Measurements from ENCODE around the gene BANF1.

DNA sequence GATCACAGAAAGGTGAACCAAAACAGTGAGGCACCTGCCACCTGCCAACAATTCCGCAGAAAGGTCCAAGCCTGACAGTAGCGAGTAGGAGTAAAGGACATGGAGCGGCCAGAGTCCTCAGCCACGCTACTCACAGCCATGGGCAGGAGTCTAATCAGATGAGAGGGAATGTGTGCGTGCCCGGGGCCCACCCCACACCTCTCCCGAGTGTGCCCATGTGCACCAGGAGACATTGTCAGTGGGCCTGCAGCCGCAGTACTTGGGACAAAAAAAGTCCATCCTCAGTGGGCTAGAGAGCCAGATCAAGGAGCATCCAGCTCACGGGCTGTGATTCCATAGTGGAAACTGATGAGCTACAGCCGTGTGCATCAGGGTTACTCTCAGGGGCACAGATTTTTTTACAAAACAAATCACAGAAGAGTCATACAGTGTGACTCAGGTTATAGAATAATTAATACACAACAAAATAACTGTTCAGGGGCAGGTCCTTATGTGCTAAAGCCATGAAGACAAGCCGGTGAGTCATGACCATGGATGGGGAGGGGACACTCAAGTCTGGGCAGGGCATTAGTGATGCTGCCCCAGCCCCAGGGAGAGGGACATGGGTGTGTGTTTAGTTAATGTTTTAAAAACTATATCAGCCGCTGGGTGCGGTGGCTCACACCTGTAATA is 28.7 kb upstream of the BANF1 start:
- TF ChIP-seq, protein P1, sequence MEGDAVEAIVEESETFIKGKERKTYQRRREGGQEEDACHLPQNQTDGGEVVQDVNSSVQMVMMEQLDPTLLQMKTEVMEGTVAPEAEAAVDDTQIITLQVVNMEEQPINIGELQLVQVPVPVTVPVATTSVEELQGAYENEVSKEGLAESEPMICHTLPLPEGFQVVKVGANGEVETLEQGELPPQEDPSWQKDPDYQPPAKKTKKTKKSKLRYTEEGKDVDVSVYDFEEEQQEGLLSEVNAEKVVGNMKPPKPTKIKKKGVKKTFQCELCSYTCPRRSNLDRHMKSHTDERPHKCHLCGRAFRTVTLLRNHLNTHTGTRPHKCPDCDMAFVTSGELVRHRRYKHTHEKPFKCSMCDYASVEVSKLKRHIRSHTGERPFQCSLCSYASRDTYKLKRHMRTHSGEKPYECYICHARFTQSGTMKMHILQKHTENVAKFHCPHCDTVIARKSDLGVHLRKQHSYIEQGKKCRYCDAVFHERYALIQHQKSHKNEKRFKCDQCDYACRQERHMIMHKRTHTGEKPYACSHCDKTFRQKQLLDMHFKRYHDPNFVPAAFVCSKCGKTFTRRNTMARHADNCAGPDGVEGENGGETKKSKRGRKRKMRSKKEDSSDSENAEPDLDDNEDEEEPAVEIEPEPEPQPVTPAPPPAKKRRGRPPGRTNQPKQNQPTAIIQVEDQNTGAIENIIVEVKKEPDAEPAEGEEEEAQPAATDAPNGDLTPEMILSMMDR (IDR thresholded peaks at IDR 0.05; ENCODE audit: low read depth, low read length, poor library complexity, severe bottlenecking): no peak
- TF ChIP-seq EZH2phosphoT487 (IDR thresholded peaks at IDR 0.05; ENCODE audit: borderline replicate concordance, low read length): no peak
